Frontal cortex (tissue), 4 donors: ENCODE data around the gene PPP2CA. TPM values are rescaled to one million over a fixed set of nuclear protein-coding genes. Genes with fewer than 3 reads are reported as not detected.
"Not testable (repeated sequence)": the region's sequence is repeated elsewhere in the genome, so short reads cannot be mapped to it uniquely, and the experiment has no call there.

ENCODE experiments used
- DNase-seq, 2 donors: peaks; one replicate each; pipeline ENCODE4 v3.0.0; 2012; ENCODE audit warnings: low spot score in 2 of 2
- FAIRE-seq: peaks from 2 replicates; lab custom pipeline; 2012; peaks lifted over from hg19 to GRCh38; lab: Jason Lieb, UNC
- total RNA-seq: library from RNA; depleted of rRNA; stranded (reverse); fragments of >200 nt; gene quantifications from one replicate; pipeline ENCODE4 v1.2.3, GENCODE V29; 2014
- donor health status: control.
- donor health status: control.
- donor health status: control.

Gene PPP2CA
- total RNA-seq, 1 donor from 2014 or later: 141 TPM

- DNase-seq: no peak
- FAIRE-seq: no peak
Measured at GRCh38 chr5:134246771-134247427, 21.0 kb upstream of the PPP2CA start.

- FAIRE-seq (no peak), DNase-seq (no peak)
Measured at GRCh38 chr5:134245692-134246091, 19.8 kb upstream of the PPP2CA start.

- FAIRE-seq: no peak
- no peak for DNase-seq
Measured at GRCh38 chr5:134245101-134245604, 19.3 kb upstream of the PPP2CA start.

DNA sequence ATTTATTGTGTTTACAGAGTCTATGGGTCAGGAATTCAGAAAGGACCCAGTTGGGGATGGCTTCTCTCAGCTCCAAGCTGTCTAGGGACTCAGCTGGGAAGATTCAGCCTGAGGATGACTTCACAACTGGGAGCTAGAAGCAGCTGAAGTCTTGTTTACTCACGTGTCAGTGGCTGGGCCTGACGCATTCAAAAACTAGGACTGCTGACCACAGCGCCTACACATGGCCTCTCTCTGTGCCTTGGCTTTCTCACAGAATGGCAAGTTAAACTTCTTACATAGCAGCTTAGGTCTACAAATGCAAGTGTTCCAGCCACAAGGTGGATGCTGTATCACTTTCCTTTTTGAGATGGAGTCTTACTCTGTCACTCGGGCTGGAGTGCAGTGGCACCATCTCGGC, 16.3 kb upstream of the PPP2CA start:
- no peak for DNase-seq
- FAIRE-seq: no peak

- DNase-seq: no peak
- FAIRE-seq: no peak
Measured at GRCh38 chr5:134240421-134240962, 14.6 kb upstream of the PPP2CA start.

- DNase-seq: no peak
- no peak for FAIRE-seq
Measured at GRCh38 chr5:134236820-134237219, 10.9 kb upstream of the PPP2CA start.

DNA sequence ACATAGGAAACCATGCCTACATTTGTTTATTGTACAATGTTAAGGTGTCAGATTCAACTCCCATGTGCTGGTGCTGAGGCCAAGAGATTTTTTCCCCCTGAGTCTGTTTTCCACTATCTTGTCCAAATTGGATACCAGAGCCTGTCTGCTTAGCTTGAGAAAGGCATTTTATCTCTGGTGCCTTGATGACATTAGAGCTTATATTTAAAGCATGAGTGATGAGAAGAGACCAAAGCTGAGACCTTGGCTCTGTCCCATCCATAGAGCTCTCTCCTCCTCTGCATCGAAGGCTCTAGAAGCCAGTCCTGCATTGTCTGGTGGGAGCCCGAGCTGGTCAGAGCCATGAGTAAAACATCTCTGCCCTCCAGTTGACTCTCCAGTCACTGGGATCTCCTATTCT, 10.4 kb upstream of the PPP2CA start:
- DNase-seq (no peak), FAIRE-seq (no peak)

DNA sequence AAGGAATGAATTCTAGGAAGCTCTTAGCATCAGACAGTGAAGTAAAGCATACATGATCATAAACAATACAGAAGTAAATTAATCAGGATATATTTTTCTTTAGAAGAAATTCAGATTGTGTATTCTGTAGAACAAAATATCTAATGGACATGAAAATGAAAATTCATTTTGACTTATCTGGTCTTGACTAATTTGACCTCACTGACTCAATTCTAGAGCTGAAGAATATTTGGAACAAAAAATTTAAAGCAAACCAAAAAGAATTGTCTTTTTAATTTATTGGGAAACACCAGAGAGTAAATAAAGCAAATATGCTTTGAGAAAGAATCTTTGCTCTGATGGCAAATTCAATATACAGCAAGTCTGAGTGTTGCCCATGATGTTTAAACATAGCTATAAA, 2.8 kb upstream of the PPP2CA start:
- FAIRE-seq (no peak), DNase-seq (no peak)

DNA sequence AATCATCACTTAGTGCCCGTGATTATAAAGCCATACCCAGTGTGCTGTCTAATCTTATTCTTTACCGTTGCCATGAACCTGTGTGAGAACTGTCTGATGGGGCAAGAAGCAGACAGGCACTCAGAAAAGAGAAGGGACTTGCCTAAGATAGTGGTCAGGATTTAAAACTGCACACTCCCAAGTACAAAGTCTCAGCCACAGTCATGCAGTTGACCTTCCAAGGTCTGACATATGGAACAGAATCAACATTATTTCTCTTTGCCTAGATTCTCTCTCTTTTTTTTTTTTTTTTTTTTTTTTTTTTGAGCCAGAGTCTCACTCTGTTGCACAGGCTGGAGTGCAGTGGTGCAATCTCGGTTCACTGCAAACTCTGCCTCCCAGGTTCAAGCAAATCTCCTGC, 1.9 kb upstream of the PPP2CA start:
- FAIRE-seq: no peak
- no peak for DNase-seq

GRCh38 chr5:134227259-134227658, 1.4 kb upstream of the PPP2CA start:
- FAIRE-seq: no peak
- peak in 1 of 2 donors; percentile 28 for DNase-seq

- FAIRE-seq (no peak), DNase-seq (no peak)
Measured at GRCh38 chr5:134226441-134227192, 744 bp upstream of the PPP2CA start.

DNA sequence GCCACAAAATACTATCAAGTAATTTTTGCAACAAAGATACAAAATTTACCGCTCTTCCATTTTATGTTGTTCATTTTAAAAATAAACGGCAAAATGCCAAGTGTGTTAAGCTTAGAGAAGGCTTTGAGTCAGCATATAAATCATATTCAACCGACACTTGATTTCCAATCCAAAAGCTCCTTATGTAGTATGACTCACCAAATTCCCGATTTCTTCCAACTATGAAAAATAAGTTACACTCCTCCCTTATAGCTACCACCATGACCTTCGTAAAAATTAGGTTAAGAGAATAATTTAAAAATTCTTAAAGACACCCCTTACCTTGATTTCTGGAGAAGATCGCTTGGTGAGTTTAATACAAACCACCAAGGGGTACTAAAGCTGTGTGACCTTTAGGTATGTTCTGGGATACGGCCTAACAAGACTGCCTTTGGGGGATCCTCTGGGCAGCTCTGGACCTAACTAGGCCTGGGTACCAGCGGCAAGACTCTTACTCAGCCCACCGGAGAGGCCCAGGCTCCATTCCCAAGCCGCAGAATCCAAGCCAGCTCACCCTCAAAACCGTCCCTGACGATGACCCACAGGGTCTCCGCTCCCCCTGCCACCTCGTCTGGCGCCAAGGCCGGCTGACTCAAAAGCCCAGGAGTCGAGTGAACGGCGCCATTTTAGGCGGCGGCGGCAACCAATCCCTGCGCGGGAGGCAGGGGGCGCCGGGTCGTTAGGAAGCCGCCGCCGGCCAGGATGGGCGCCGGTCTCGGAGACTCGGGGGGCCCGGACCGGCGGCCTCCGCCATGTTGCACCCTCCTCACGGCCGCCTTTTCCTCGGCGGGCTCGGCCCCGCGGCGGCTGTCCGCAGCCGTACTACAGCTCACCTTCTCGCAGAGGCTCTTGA, 739 bp downstream of the PPP2CA start:
- peak; percentile 37 to 51 for DNase-seq
- no peak for FAIRE-seq

DNA sequence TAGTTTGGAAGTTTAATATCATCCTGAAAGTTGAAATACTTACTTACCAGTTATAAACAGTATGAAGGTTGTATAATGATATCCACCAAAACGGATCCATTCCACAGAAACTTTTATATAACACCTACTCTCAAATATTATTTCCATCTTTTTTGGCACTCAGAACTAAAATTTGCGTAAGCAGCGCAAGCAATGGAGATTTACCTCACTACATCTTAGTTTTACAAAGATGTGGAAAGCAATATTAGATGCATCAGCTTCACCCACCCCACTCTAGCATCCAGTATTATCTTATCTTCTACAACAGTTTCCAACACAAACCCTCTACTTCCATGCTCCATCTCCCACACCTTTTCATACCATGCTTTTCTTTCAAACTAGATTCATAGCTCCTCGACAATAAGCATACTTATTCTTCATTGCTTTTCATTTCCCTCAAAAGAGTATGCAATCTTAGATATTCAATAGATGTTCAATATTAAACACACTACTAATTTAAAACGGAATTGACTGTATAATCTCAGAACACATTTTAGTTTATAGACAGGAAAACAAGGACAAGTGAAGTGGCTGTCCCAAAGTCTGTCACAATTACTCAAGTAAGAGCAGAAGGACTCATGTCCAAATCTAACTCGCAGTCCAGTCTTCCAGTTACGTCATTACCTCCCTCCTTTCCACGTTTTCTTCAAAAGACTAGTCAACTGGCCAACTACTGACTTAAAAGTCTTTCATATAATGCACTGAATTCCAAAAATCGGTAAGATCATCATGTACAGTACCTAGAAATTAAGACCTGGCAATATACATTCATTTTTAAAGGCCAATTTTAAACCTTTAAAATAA, 2.2 kb downstream of the PPP2CA start:
- DNase-seq: no peak
- FAIRE-seq: no peak

DNA sequence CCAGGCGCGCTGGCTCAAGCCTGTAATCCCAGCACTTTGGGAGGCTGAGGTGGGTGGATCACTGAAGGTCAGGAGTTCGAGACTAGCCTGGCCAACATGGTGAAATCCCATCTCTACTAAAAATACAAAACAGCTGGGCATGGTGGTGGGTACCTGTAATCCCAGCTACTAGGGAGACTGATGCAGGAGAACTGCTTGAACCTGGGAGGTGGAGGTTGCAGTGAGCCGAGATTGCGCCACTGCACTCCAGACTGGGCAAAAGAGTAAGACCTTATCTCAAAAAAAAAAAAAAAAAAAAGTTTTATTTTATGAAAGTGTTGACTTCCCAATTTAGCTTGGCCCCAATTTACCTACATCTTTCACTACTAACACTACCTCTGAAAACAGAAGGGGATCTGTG, 4.2 kb downstream of the PPP2CA start:
- FAIRE-seq, DNase-seq: not testable (repeated sequence)

- no peak for DNase-seq
- no peak for FAIRE-seq
Measured at GRCh38 chr5:134215757-134216156, 10.1 kb downstream of the PPP2CA start.

GRCh38 chr5:134211263-134212031, 14.4 kb downstream of the PPP2CA start:
- not testable (repeated sequence) for FAIRE-seq, DNase-seq

DNA sequence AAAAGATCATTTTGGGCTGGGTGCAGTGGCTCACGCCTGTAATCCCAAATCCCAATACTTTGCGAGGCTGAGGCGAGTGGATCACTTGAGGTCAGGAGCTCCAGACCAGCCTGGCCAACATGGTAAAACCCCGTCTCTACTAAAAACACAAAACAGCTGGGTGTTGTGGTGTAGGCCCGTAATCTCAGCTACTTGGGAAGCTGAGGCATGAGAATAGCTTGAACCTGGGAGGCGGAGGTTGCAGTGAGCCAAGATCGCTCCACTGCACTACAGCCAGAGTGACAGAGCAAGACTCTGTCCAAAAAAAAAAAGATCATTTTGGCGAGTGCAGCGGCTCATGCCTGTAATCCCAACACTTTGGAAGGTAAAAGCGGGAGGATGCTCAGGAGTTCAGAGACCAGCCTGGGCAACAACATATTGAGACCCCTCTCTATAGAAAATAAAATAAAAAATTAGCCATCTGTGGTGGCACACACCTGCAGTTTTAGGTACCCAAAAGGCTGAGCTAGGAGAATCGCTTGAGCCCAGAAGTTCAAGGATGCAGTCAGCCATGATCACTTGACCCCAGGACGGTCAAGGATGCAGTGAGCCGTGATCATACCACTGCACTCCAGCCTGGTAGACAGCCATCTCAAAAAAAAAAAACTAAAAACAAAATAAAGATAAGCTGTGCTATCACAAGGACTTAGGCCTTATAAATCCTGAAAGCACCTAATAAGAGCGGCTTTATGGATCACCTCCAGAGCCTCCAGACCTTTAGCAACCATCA, 16.2 kb downstream of the PPP2CA start:
- FAIRE-seq (no peak), DNase-seq (no peak)

- no peak for DNase-seq
- no peak for FAIRE-seq
Measured at GRCh38 chr5:134207696-134208095, 18.2 kb downstream of the PPP2CA start.
